HTR-8/SVneo (cell line): ENCODE data around the gene KCNH5.

ENCODE experiments used
- DNase-seq: peaks from one replicate; pipeline ENCODE4 v3.0.0; 2011; ENCODE audit warnings: low spot score, mixed read lengths; ENCODE audit not compliant: insufficient read length
- FAIRE-seq: peaks from 2 replicates; lab custom pipeline; 2011; peaks lifted over from hg19 to GRCh38; lab: Jason Lieb, UNC

The KCNH5 gene

GRCh38 chr14:62691647-62692489 is 353.4 kb downstream of the KCNH5 start:
- FAIRE-seq, result peak; percentile 100
- peak; percentile 97 for DNase-seq

- FAIRE-seq (peak; percentile 23), DNase-seq (no peak)
Measured at GRCh38 chr14:62689733-62690132, 355.5 kb downstream of the KCNH5 start.

GRCh38 chr14:62687818-62688217 is 357.4 kb downstream of the KCNH5 start:
- no peak for FAIRE-seq
- no peak for DNase-seq

GRCh38 chr14:62684376-62684775 is 360.9 kb downstream of the KCNH5 start:
- peak; percentile 89 for FAIRE-seq
- no peak for DNase-seq

- DNase-seq, result no peak
- no peak for FAIRE-seq
Measured at GRCh38 chr14:62682208-62682607, 363.1 kb downstream of the KCNH5 start.

- no peak for DNase-seq
Measured at GRCh38 chr14:62674563-62675237, 370.6 kb downstream of the KCNH5 start.

GRCh38 chr14:62673014-62673755 is 372.1 kb downstream of the KCNH5 start:
- FAIRE-seq (no peak), DNase-seq (no peak)

More at GRCh38 chr14:62674563-62675237, 370.6 kb downstream of the KCNH5 start:
- peak; percentile 94 for FAIRE-seq

- FAIRE-seq, result no peak
- no peak for DNase-seq
Measured at GRCh38 chr14:62670526-62670925, 374.7 kb downstream of the KCNH5 start.

- DNase-seq, result no peak
- peak; percentile 95 for FAIRE-seq
Measured at GRCh38 chr14:62667421-62667914, 377.8 kb downstream of the KCNH5 start.

- FAIRE-seq (peak; percentile 88), DNase-seq (no peak)
Measured at GRCh38 chr14:62665286-62665685, 380.0 kb downstream of the KCNH5 start.

GRCh38 chr14:62663456-62663821 is 381.8 kb downstream of the KCNH5 start:
- FAIRE-seq (peak; percentile 82), DNase-seq (no peak)

GRCh38 chr14:62662811-62663455 is 382.3 kb downstream of the KCNH5 start:
- no peak for DNase-seq

GRCh38 chr14:62661818-62662217 is 383.4 kb downstream of the KCNH5 start:
- FAIRE-seq (peak; percentile 86), DNase-seq (no peak)

More at GRCh38 chr14:62662811-62663455, 382.3 kb downstream of the KCNH5 start:
- FAIRE-seq, result peak; percentile 74

GRCh38 chr14:62658631-62659030 is 386.6 kb downstream of the KCNH5 start:
- FAIRE-seq, result peak; percentile 49
- DNase-seq, result no peak

- DNase-seq (no peak), FAIRE-seq (no peak)
Measured at GRCh38 chr14:62657376-62657775, 387.9 kb downstream of the KCNH5 start.

GRCh38 chr14:62655166-62655565 is 390.1 kb downstream of the KCNH5 start:
- no peak for DNase-seq
- no peak for FAIRE-seq

GRCh38 chr14:62654641-62655040 is 390.6 kb downstream of the KCNH5 start:
- DNase-seq, result no peak
- FAIRE-seq, result peak; percentile 92
